Fibroblast of skin of right biceps (primary cell): ENCODE results near the gene RNF34.

ENCODE experiments used
- DNase-seq: peaks from one replicate; pipeline ENCODE4 v3.0.0-alpha.2; 2013

RNF34 gene

DNA sequence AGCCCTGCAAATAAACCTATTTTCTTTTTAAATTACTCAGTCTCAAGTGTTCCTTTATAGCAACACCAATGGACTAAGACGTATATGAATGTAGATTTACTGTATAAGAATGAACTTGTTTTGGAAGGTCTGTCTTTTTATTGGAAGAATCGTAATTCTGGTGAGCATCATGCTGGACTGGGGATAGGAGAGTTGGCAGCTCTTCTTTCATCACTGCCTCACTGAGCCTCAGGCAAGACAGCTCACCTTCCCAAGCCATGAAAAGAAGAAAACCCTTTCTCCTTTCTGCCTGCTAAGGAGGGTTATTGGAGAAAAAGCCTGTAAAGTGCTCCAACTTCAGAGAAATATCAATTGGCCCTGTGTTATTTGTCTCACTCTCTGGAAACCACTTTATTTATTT lies 9.1 kb upstream of the RNF34 start:
- no peak for DNase-seq

DNA sequence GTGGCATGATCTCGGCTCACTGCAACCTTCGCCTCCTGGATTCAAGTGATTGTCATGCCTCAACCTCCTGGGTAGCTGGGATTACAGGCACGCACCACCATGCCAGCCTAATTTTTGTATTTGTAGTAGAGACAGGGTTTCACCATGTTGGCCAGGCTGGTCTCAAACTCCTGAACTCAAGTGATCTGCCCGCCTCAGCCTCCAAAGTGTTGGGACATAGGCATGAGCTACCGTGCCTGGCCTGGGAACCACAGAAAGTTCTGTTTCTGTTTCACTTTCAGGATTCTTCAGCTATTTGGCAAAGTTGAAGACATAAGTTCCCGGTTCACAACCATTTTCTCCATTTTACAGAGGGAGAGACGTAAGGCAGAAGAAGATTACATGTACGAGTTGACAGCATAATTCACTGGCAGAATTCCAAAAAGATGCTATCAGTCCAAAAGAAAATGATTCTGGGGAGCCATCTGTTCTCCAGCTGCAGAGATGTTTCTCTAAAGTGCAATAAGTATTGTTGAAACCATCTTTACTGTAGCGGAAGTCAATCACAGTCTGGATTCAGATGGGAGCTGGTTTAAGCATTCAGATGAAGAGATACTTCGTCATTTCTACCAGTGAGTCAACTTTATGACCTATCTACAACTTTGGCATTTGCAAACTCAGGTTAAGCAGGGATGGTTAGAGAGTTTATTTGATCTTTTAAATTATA lies 8.1 kb upstream of the RNF34 start:
- peak; percentile 56 for DNase-seq

DNA sequence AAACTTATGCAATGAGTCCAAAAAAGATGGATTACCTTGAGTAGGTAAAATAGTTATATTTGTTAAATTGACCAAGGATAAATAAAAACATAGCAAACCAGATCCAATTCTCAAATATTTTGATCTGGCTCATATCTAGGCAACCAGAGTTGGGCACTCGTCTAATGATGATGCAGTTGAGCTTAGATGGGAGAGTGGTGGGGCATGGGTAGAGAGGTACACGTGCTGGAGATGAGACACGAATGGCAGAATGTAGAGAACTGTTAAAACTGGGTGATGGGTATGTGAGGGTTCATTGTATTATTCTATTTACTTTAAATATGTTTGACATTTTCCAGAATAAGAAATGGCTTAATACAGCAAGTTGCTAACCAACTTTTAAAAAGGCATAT lies 7.6 kb upstream of the RNF34 start:
- no peak for DNase-seq

DNA sequence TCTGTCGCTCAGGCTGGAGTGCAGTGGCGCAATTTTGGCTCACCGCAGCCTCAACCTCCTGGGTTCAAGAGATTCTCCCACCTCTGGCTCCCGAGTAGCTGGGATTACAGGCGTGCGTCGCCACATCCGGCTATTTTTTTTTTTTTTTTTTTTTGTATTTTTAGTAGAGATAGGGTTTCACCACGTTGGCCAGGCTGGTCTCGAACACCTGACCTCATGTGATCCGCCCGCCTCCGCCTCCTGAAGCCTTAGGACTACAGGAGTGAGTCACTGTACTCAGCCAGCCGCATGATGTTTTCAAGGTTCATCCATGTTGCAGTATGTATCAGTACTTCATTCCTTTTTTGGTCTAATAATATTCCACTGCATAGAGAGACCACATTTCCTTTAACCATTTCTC lies 2.4 kb upstream of the RNF34 start:
- no peak for DNase-seq

DNA sequence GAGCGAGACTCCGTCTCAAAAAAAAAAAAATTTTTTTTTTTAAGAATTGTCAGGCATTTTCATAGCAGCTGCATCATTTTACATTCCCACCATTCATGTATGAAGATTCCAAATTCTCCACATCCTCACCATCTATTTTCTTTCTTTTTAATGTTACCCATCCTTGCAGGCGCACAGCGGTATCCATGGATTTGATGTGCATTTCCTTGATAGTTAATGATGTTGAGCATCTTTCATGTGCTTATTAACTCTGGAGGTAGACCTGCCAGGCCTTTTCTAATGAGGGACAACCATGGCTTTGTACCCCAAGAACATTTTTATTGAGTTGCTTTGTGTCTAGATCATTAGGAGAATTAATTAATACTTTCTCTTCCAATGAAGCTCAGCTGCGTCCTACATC lies 1.6 kb upstream of the RNF34 start:
- DNase-seq = no peak

DNA sequence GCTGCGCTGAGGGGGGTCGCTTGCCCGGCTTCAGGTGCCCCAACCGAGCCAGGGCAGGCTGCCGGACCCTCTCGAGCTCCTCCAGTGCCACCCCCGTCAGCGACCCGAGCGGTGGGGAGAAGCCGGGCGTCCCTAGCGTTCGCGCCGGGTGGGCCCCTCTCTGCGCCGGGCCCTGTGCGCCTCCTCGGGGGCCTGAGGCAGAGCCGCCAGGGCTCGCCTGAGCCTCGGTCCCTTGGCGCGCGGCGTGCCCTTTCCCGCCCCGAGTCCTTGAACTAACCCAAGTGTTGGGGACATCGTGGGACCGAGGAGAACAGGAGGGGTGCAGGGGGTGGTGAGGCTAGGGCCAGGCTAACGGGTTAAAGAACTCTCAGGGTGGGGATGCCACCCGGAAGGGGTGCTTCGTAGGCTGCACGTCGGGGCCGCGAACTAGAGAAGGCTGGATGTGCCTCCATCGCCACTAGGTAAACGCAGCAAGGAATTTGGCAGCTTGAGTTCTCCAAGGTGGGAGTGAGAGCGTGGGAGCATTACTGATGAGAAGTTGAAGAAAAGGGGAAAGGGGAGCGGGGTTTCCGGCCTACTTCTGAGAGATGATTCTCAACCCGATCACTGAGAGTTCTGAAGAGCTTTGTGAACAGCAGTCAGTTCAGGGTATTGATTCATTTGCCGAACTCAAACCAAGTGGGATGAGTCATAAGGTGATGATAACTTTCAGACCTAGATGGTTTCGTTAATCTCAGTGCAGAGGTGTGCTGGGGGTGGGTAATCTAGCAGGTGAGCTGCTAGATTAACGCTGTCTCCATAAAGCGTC lies 618 bp downstream of the RNF34 start:
- peak; percentile 41 for DNase-seq

DNA sequence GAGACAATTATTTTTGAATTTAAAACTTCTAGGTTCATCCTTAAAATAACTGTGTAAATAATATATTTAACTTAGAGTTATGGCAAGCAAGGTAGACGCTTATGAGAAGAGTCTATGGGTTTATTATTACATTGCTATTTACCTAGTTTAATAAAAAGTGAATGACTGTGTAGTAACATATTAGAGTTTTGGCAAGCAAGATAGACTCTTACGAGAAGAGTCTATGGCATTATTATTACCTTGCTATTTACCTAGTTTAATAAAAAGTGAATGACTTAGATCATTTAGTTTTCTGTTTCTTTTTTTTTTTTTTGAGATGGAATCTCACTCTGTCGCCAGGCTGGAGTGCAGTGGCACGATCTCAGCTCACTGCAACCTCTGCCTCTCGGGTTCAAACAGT lies 3.8 kb downstream of the RNF34 start:
- no peak for DNase-seq

DNA sequence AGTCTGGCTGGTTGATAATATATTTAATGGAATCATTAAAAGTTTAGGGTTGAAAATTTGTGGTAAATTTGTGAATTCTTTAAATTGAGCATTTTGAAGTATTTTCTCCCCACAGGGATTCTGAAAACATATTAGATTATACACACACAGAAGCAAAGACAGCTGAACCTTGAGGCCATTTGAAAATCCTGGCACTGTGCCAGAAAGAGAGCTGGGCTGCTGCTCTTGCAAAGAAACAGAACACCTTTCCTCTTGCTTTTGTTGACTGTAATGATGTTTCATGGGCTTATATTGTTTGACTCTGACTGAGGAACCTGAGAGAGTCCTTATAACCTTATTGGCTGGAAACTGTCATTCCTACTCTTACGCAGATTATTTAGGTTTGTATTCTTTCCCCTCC lies 4.8 kb downstream of the RNF34 start:
- DNase-seq = no peak

DNA sequence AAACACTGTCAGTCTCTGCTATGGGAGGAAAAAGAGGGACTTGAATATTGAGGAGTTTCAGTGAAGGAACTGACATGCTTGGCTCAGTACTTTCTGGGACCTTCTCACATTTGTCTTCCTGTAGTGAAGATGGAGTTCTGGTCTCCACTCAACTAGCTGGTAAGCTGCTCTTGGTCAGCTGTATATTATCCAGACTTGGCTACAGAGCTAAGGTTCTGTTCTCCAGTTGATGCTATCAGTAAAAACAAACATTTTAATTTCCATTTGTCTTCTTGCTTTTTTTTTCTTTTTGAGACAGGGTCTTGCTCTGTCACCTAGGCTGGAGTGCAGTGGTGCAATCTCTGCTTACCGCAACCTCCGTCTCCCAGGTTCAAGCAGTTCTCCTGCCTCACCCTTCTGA lies 5.3 kb downstream of the RNF34 start:
- no peak for DNase-seq

DNA sequence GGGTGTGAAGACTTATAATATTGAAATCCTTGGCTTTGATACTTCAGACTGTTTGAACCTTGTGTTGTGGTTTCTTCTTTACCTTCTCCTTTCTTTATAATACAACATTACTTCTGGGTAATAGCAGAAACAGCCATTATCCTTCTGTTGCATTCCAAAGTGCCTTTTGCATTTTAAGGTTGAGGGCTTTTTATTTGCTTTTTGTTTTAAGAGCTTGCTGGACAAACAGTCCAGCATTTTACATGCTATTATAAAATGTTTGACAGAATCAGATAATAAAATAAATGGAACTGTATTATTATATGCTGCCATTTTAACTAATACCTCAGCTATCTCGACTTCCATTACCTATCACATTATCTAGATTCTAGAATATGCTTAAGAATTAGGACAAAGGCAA lies 14.0 kb downstream of the RNF34 start:
- no peak for DNase-seq

DNA sequence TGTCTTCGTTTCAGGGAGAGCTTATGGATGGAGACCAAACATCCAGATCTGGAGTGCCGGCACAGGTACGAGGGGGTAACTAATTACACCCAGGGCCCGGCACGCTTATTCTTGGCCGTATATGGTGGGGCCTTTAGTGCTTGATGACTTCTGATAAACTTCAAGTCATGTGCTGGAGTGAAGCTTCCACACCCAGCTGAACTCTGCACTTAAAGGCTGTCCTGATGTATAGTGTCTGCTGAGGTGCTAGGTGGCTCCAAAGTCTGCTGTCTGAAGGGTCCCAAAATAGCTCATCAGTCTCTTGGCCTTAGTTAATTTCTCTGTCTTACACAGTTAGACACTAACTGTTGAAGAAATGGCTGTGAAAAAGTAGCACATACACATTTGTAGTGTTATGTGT lies 17.9 kb downstream of the RNF34 start:
- no peak for DNase-seq

DNA sequence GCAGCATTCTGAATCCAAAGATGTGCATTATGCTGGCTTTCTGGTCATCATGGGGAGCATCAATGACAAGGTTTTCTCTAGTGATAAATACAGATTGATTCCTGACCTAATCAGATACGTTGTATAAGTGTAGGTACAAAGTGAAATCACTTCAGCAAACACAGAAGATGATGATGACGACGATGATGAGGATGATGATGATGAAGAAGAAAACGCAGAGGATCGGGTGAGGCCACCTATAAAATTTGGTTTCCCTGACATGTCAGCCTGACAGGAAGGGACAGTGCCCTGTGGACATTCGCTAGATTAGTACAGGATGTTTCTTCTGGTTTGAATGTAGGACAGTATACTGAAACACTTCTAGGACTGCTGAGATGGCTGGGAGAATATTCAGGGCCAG lies 20.2 kb downstream of the RNF34 start:
- DNase-seq = no peak

DNA sequence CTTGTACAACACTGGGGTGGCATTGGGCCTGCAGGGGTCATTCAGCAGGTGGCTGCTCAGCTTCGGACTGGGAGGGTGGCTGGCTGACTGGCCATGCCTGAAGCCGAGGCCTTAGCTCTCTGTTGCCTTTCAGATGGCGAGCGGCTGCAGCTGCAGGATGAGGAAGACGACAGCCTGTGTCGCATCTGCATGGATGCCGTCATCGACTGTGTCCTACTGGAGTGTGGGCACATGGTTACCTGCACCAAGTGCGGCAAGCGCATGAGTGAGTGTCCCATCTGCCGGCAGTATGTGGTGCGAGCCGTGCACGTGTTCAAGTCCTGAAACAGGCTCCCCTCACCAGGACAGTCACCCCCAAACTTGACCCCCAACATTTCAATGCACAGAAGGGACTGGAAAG lies 23.3 kb downstream of the RNF34 start:
- no peak for DNase-seq

DNA sequence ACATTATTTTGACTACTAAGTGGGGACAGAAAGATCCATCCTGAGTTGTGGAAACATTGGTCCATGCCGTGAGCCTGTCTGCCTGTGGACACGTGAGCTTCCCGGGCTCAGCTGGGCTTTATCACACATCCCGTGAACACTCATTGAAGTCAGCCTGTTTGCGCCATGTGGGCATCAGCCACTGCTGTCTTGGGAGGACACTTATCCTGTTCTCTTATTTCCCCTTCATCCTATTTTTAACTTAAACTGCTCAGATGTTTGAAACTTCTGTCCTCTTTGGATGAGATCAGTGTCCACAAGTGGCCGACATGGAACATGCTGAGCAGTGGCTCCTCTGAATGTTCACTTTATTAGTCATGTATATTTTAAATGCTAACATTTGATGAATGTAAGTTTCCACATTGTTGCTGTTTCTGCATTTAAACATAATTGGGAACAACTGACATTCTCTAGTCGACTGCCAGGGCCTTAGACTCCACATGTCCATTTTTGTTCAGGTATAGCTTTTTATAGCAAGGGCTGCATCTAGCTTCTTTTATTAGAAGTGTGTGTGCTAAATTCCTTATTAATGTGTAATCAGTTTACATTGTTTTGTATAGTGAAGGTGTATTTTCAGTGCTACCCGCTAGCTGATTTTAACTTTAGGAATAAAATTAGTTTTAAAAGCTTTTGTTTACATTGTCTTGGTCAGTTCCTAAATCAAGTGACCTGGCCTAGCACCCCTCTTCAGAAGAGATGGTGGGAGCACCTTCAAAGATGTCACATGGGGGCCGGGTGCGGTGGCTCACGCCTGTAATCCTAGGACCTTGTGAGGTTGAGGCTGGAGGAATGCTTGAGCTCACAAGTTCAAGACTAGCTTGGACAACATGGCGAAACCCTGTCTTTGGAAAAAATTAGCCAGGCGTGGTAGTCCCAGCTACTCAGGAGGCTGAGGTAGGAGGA lies 24.0 kb downstream of the RNF34 start:
- DNase-seq = peak; percentile 40

DNA sequence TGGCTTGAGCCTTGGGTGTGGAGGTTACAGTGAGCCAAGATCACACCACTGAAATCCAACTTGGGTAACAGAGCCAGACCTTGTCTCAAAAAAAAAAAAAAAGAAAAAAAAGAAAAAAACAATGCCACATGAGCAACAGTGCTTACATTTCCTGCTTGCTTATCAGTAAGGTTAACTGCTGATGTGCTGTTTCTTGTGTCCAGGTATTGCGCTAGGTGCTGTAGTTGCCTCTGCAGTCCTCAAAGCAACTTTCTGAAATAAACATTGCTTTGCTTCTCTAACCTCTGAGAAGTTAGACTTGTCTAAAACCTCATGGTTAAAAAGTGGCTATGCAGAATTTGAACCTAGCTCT lies 24.7 kb downstream of the RNF34 start:
- no peak for DNase-seq

DNA sequence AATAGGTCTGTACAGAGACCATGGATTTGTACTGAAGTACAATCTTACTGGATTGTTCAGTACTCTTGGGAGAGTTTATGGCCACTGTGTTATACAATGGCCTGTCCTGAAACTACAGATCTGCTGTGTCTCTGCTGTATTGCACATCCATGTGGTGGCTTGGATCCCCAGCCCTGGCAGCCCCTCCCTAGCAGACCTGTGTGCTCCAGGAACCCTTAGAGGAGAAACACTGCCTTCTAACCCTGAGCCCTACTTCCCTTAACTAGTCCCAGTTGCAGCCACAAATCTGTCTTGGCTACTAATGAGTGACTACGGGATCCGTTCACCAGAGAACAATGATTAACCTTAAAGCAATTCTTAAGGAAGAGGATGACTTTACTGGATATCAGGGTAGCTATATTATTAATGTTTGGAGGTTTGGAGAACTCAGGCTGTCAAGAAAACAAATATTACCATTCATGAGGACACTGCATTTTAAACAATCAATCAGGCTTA lies 27.7 kb downstream of the RNF34 start:
- no peak for DNase-seq

DNA sequence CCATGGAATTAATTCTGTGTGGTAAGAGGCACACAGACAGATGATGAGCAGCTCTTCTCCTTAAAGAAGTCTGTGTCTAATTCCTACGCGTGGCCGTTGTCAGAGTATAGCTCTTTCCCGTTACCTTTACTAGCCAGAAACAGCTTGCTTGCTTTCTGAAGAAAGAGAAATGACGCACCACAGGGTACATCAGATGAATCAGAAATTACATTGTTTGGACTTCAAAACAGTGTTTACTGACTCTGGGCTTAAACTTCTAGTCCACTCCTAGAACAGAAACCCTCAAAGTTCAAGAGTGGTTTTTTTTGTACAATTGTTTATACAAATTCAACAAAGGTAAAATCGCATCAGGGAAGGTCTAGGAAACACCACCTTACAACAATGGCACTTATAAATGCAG lies 29.0 kb downstream of the RNF34 start:
- DNase-seq = no peak

DNA sequence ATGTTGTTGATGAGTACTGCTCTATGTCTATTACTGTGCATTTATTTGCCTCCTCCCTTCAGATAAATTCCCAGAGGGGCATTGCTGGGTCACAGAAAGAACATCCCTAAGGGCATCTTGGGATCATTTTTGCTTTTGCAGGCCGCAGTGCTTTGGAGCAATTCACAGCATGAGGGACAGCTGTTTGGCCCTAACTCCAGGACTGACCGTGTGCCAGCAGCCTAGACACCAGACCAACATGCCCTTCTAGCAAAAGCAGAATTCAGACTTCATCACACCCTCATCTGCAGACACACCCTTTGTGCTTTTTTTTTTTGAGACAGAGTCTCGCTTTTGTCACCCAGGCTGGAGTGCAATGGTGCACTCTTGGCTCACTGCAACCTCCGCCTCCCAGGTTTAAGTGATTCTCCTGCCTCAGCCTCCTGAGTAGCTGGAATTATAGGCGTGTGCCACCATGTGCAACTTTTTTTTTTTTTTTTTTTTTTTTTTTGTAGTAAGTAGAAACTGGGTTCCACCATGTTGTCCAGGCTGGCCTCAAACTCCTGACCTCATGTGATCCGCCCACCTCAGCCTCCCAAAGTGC lies 31.0 kb downstream of the RNF34 start:
- DNase-seq = no peak

DNA sequence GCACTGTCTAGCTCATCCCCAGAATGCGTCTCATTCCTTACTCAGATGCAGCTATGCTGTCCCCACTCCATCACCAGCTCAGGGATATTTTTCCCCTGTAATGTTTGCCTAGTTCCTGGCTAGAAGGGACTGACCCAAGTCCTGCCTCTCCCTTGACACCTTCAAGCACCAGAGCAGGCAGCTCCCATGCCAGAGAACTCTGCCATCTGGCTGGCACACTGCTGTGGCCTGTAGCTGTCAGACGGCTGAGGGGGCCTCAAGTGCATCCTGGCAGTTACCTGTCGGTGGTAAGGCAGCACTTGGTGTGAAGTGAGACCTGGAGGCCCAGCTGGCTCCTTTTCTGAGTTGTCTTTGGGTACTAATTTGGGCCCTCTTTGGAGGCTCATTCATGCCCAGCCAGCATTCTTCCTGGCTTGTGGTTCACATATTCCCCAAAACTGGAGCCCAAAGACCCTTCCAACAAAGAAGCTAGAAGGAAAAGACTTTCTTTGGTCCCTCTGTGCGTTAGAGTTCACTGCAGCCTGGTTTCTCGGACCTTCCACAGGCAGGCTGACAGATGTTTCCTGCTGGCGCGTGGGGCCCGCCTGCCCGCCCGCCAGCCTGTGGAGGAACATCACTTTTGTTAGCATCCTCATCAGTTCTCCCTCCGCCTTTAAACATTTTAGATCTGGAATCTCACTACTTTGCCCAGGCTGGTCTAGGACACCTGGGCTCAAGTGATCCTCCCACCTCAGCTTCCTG lies 33.0 kb downstream of the RNF34 start:
- DNase-seq = no peak

DNA sequence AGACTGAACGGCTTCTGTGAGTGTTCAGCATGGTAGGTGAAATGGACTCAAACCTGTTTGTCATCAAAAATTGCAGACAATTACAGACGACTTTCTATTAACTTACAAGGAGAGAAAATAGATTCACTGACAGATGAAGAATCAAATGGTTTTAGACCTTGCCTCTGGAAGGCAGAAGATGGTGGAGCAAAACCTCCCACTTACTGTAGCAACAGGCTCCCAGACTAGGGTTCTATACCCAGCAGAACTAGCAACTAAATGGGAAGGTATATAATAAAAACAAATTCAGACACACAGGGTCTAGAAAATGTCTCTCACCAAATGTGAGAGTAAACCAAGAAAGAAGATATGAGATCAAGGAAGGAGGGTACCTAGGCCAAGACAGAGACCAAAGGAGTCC lies 36.8 kb downstream of the RNF34 start:
- DNase-seq = no peak

DNA sequence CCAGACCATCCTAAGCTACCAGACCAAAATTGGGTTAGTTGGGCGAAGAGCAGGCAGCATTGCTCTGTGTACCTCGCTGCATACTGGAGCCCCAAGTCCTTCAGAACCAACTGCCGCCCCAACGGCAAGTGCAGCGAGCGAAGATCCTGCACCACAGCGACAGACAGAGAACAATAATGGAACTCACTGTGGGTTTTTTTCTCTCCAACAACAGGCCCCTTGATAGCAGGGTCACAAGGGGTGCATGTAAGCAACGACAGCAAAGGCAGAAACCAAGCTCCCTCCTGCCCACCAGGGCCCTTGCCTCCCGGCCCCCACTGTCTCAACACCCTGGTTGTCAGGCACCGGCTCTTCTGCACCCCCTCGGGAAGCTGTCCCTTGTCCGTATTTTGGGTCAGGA lies 39.0 kb downstream of the RNF34 start:
- no peak for DNase-seq

DNA sequence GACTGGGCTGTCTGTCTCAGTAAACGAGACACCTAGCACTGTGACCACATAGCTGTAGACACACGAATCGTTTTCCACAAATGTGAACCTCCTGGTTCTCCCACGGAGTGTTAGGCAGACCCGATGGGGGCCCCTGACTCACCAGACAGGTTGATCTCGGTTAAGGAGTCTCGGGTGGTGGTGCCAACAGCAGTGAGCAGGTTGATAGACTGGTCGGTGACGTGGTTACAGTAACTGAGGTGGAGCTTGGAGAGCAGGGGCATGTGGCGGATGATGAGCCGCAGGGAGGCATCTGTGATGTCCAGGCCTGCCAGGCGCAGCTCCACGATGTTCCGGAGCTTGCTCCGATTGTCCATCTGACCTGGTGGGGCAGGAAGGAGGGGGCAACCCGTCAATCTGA lies 39.8 kb downstream of the RNF34 start:
- no peak for DNase-seq
